HepG2 (cell line): ENCODE data around the gene SDR9C7. TPM values are rescaled to one million over a fixed set of nuclear protein-coding genes. Genes with fewer than 3 reads are reported as not detected.

Experiments used
- ATAC-seq: fragments of 200-7000 bp; cut with Tn5 transposase; 3 replicates; pipeline ENCODE4 v1.9.1; 2020; ENCODE audit warnings: mild to moderate bottlenecking, moderate library complexity
- BruUV-seq: library from RNA; stranded (reverse); fragments of 400-500 nt; replicated peaks from 2 replicates; lab custom pipeline; 2021; lab: Mats Ljungman, UMichigan
- CTCF ChIA-PET: fragments of 300-600 bp; formaldehyde crosslinking; extraction: SDS; loops from one replicate; lab custom pipeline; 2021; ENCODE audit warnings: low total read pairs, inconsistent platforms, low intra/inter-chr PET ratio; lab: Yijun Ruan, JAX
- POLR2A ChIA-PET: fragments of 350-600 bp; sonication (Branson Sonifier 250); formaldehyde crosslinking; loops from one replicate; lab custom pipeline; 2020; ENCODE audit warnings: antibody characterized with exemption, inconsistent platforms; lab: Yijun Ruan, JAX
- DNase-seq: peaks from one replicate; pipeline ENCODE4 v3.0.0-alpha.2; 2015; ENCODE audit warnings: low spot score
- FAIRE-seq: peaks from 3 replicates; lab custom pipeline; 2011; peaks lifted over from hg19 to GRCh38; lab: Jason Lieb, UNC
- H2AFZ ChIP-seq: one replicate; pipeline ENCODE4 v1.6.1; 2011; ENCODE audit warnings: low read length, inconsistent platforms
- H3K27ac ChIP-seq: fragments of 300-600 bp; 3 replicates; pipeline ENCODE4 v1.8.0; 2011; ENCODE audit warnings: mixed run types, mild to moderate bottlenecking, mixed read lengths, low read length, inconsistent platforms; ENCODE audit not compliant: insufficient read depth; ENCODE audit errors: extremely low read length
- H3K27me3 ChIP-seq, 2 experiments: fragments of 200-600 bp in 1 of 2; 2 replicates in 1 of 2; 3 replicates in 1 of 2; pipeline versions ENCODE4 v1.6.0 to v1.8.0; 2011; ENCODE audit warnings: low read length in 2 of 2, mild to moderate bottlenecking in 2 of 2, moderate library complexity in 2 of 2, inconsistent platforms in 1 of 2; ENCODE audit not compliant: insufficient read depth in 2 of 2, control insufficient read depth in 1 of 2
- H3K36me3 ChIP-seq, 2 experiments: fragments of 200-600 bp in 1 of 2; replicated peaks in 1 of 2; 2 replicates in 1 of 2; 3 replicates in 1 of 2; pipeline versions ENCODE4 v1.5.1 to v1.8.0; 2011; ENCODE audit warnings: low read length in 2 of 2, inconsistent platforms in 1 of 2; ENCODE audit not compliant: insufficient read depth in 2 of 2, control insufficient read depth in 1 of 2
- H3K4me1 ChIP-seq: 2 replicates; pipeline ENCODE4 v1.5.1; 2012; ENCODE audit warnings: low read length, inconsistent platforms; ENCODE audit not compliant: insufficient read depth
- H3K4me2 ChIP-seq: 2 replicates; pipeline ENCODE4 v1.6.0; 2011; ENCODE audit warnings: low read depth, low read length, inconsistent platforms
- H3K4me3 ChIP-seq, 3 experiments: fragments of 200-600 bp in 1 of 3; sonication (generic), shearing (Covaris generic) in 1 of 3; replicated peaks in 1 of 3; 2 replicates each; pipeline ENCODE4 v1.5.1; 2011 to 2016; ENCODE audit warnings: low read length in 3 of 3, inconsistent platforms in 2 of 3, low read depth in 2 of 3, mild to moderate bottlenecking in 2 of 3, control low read depth in 1 of 3, mixed read lengths in 1 of 3; ENCODE audit not compliant: insufficient read depth in 1 of 3
- H3K79me2 ChIP-seq: one replicate; pipeline ENCODE4 v1.6.1; 2011; ENCODE audit warnings: low read length, inconsistent platforms; ENCODE audit not compliant: insufficient read depth
- H3K9ac ChIP-seq: 2 replicates; pipeline ENCODE4 v1.6.0; 2011; ENCODE audit warnings: mild to moderate bottlenecking, low read depth, low read length, inconsistent platforms; ENCODE audit not compliant: insufficient read depth
- H3K9me3 ChIP-seq: 2 replicates; pipeline ENCODE4 v1.5.1; 2012; ENCODE audit warnings: mild to moderate bottlenecking, low read length
- H4K20me1 ChIP-seq: 2 replicates; pipeline ENCODE4 v1.6.0; 2011; ENCODE audit warnings: inconsistent platforms, mild to moderate bottlenecking, low read length, moderate library complexity; ENCODE audit not compliant: insufficient read depth
- AKAP8 ChIP-seq: sonication (generic); formaldehyde crosslinking; IDR thresholded peaks from 2 replicates; pipeline ENCODE4 v1.5.1; 2020; ENCODE audit warnings: mild to moderate bottlenecking, missing genetic modification reagents
- ARNTL ChIP-seq: sonication (generic); formaldehyde crosslinking; IDR thresholded peaks from 2 replicates; pipeline ENCODE4 v1.4.0; 2020; ENCODE audit warnings: mild to moderate bottlenecking, missing genetic modification reagents
- GMEB2 ChIP-seq: IDR thresholded peaks from 2 replicates; pipeline ENCODE4 v1.6.1; 2016; ENCODE audit warnings: missing biosample characterization, missing genetic modification reagents, low read depth
- HNRNPLL ChIP-seq: fragments of 200-400 bp; formaldehyde crosslinking; IDR thresholded peaks from 2 replicates; pipeline ENCODE4 v1.6.1; 2017; ENCODE audit warnings: mild to moderate bottlenecking, low read depth, low read length; ENCODE audit not compliant: poor library complexity, severe bottlenecking
- MAFG ChIP-seq: sonication (generic); formaldehyde crosslinking; IDR thresholded peaks from 2 replicates; pipeline ENCODE4 v1.5.1; 2020; ENCODE audit warnings: mild to moderate bottlenecking, missing genetic modification reagents
- MTF2 ChIP-seq: sonication (generic); formaldehyde crosslinking; IDR thresholded peaks from 2 replicates; pipeline ENCODE4 v1.5.0; 2020; ENCODE audit warnings: missing genetic modification reagents, borderline replicate concordance
- POLR2G ChIP-seq: fragments of 200-400 bp; formaldehyde crosslinking; IDR thresholded peaks from 2 replicates; pipeline ENCODE4 v1.6.1; 2018; ENCODE audit warnings: mild to moderate bottlenecking, low read depth, low read length, moderate library complexity
- SAFB2 ChIP-seq: sonication (generic); formaldehyde crosslinking; IDR thresholded peaks from 2 replicates; pipeline ENCODE4 v1.5.1; 2020; ENCODE audit warnings: missing genetic modification reagents, low read depth, mild to moderate bottlenecking, borderline replicate concordance
- SMAD3 ChIP-seq: sonication (generic); formaldehyde crosslinking; IDR thresholded peaks from 2 replicates; pipeline ENCODE4 v1.4.0; 2020; ENCODE audit warnings: missing genetic modification reagents
- SOX5 ChIP-seq: IDR thresholded peaks from 2 replicates; pipeline ENCODE4 v1.6.1; 2016; ENCODE audit warnings: borderline replicate concordance
- TBL1XR1 ChIP-seq: fragments of 150-350 bp; IDR thresholded peaks from 2 replicates; pipeline ENCODE4 v1.6.1; 2014; ENCODE audit warnings: borderline replicate concordance, low read length; ENCODE audit not compliant: partially characterized antibody
- XBP1 ChIP-seq: sonication (generic); formaldehyde crosslinking; IDR thresholded peaks from 2 replicates; pipeline ENCODE4 v1.5.0; 2020; ENCODE audit warnings: missing genetic modification reagents
- ZNF275 ChIP-seq: sonication (generic); formaldehyde crosslinking; IDR thresholded peaks from 2 replicates; pipeline ENCODE4 v1.8.0; 2022; ENCODE audit warnings: missing genetic modification reagents, mild to moderate bottlenecking, inconsistent platforms, borderline replicate concordance
- ZNF362 ChIP-seq: sonication (generic); formaldehyde crosslinking; IDR thresholded peaks from 2 replicates; pipeline ENCODE4 v1.4.0; 2020; ENCODE audit warnings: missing genetic modification reagents, mild to moderate bottlenecking, borderline replicate concordance
- ZNF382 ChIP-seq: sonication (generic); formaldehyde crosslinking; IDR thresholded peaks from 2 replicates; pipeline ENCODE4 v1.5.0; 2020; ENCODE audit warnings: missing genetic modification reagents, mild to moderate bottlenecking, borderline replicate concordance
- ZNF430 ChIP-seq: sonication (generic); formaldehyde crosslinking; IDR thresholded peaks from 2 replicates; pipeline ENCODE4 v1.9.0; 2021; ENCODE audit warnings: mild to moderate bottlenecking, missing genetic modification reagents
- ZNF543 ChIP-seq: sonication (generic); formaldehyde crosslinking; IDR thresholded peaks from 2 replicates; pipeline ENCODE4 v1.4.0; 2020; ENCODE audit warnings: mild to moderate bottlenecking, missing genetic modification reagents
- ZNF619 ChIP-seq: sonication (generic); formaldehyde crosslinking; IDR thresholded peaks from 2 replicates; pipeline ENCODE4 v1.4.0; 2020; ENCODE audit warnings: mild to moderate bottlenecking, missing genetic modification reagents
- ZNF792 ChIP-seq: IDR thresholded peaks from 2 replicates; pipeline ENCODE4 v1.6.1; 2016
- ZNF83 ChIP-seq: sonication (generic); formaldehyde crosslinking; IDR thresholded peaks from 2 replicates; pipeline ENCODE4 v1.4.0; 2020; ENCODE audit warnings: missing genetic modification reagents, mild to moderate bottlenecking, borderline replicate concordance
- ZNF878 ChIP-seq: sonication (generic); formaldehyde crosslinking; IDR thresholded peaks from 2 replicates; pipeline ENCODE4 v1.8.1; 2023; ENCODE audit warnings: mild to moderate bottlenecking, missing genetic modification reagents, moderate library complexity
- ZZZ3 ChIP-seq: sonication (generic); formaldehyde crosslinking; IDR thresholded peaks from 2 replicates; pipeline ENCODE4 v1.4.0; 2020; ENCODE audit warnings: missing genetic modification reagents, mild to moderate bottlenecking, borderline replicate concordance
- whole genome bisulfite sequencing: methylation state at CpG from one replicate; pipeline ENCODE4 v1.1.6; 2017; ENCODE audit warnings: low lambda C conversion rate; 5-methylcytosine and 5-hydroxymethylcytosine counted together
- in situ Hi-C: cut with HindIII; loops from 2 replicates; pipeline ENCODE4 v1.10.0; 2017; ENCODE audit warnings: low pct_unique_long_range_greater_than_20kb; ENCODE audit not compliant: extremely low pct_ligation_motif_present
- intact Hi-C: fragments of 100-400 bp; cut with micrococcal nuclease; formaldehyde crosslinking; loops from one replicate; pipeline ENCODE4 v1.10.0; 2022; ENCODE audit not compliant: unreplicated experiment
- polyA plus RNA-seq, 8 experiments: library from polyadenylated mRNA; depleted of rRNA in 3 of 8; stranded (reverse) in 7 of 8; unstranded in 1 of 8; fragments of >200 nt; fragmentation: Illumina TruSeq in 4 of 8; extraction: Trizol in 4 of 8; gene quantifications; 2 replicates each; pipeline versions ENCODE4 v1.2.1 to v1.2.3, GENCODE V29; 2011 to 2016; ENCODE audit warnings: low read depth in 4 of 8, missing spikeins in 1 of 8, mixed read lengths in 1 of 8; ENCODE audit not compliant: insufficient read depth in 1 of 8
- total RNA-seq, 5 experiments: library from RNA; depleted of rRNA; stranded (reverse); fragments of >200 nt; fragmentation: Illumina TruSeq; extraction: Trizol; gene quantifications; 2 replicates each; pipeline ENCODE4 v1.2.3, GENCODE V29; 2016; ENCODE audit warnings: low read depth in 1 of 5

SDR9C7 gene
- total and polyA plus RNA-seq, 2 of the 13 experiments (the other 11 are each of a cell fraction or from before 2014, with no cell fraction given) = 0.04 TPM; not detected in 1

GRCh38 chr12:56885316-56885715 lies 48.9 kb downstream of the SDR9C7 start (continued):
- TF ChIP-seq ZNF362 (CRISPR knock-in tag) (no peak), HNRNPLL (no peak), ZZZ3 (CRISPR knock-in tag) (no peak), ZNF382 (CRISPR knock-in tag) (no peak), ZNF878 (CRISPR knock-in tag) (no peak), ZNF275 (CRISPR knock-in tag) (no peak)

GRCh38 chr12:56884421-56884820 lies 49.8 kb downstream of the SDR9C7 start:
- in situ Hi-C loops = no loop called here
- ChIA-PET POLR2A (no interaction called here), CTCF (no interaction called here)
- Histone ChIP-seq H3K4me1 (peaks cover 9% of the 10 kb centered on the region; the same call in 1 of the 2 replicates), H3K4me2 (no peak overlapping the region), H2AFZ (no peak overlapping the region), H3K27ac (no peak overlapping the region), H3K27me3 (no peaks in the 10 kb centered on the region), H4K20me1 (no peaks in the 10 kb centered on the region), H3K36me3 (no peaks in the 10 kb centered on the region), H3K4me3 (no peak overlapping the region), H3K9me3 (peaks cover 26% of the 10 kb centered on the region), H3K79me2 (no peaks in the 10 kb centered on the region), H3K9ac (no peak overlapping the region)
- intact Hi-C loops = no loop called here
- FAIRE-seq = no peak
- 0% methylated on average over 1 of the region's 1 CpG for WGBS
- DNase-seq = no peak
- no TSS peak for BruUV-seq
- ATAC-seq = no peak
- TF ChIP-seq GMEB2 = no peak
- no peak for TF ChIP-seq ZNF543 (CRISPR knock-in tag)
- no peak for TF ChIP-seq SMAD3
- no peak for TF ChIP-seq XBP1 (CRISPR knock-in tag)
- no peak for TF ChIP-seq ZNF83 (CRISPR knock-in tag)
- TF ChIP-seq POLR2G = no peak
- no peak for TF ChIP-seq ARNTL (CRISPR knock-in tag)
- no peak for TF ChIP-seq ZNF430
- no peak for TF ChIP-seq TBL1XR1
- no peak for TF ChIP-seq SAFB2 (CRISPR knock-in tag)
- no peak for TF ChIP-seq MAFG (CRISPR knock-in tag)
- no peak for TF ChIP-seq MTF2 (CRISPR knock-in tag)
- no peak for TF ChIP-seq ZNF792 (CRISPR knock-in tag)
- TF ChIP-seq AKAP8 = no peak
- no peak for TF ChIP-seq SOX5 (CRISPR knock-in tag)
- no peak for TF ChIP-seq ZNF619
